IMR-90 (cell line): ENCODE measurements around the gene FAM163B. TPM values are rescaled to one million over a fixed set of nuclear protein-coding genes. Genes with fewer than 3 reads are reported as not detected.

Source experiments
- ATAC-seq: fragments of 200-7000 bp; cut with Tn5 transposase; 2 replicates; pipeline ENCODE4 v1.9.1; 2020; ENCODE audit warnings: low read depth, mild to moderate bottlenecking, moderate library complexity
- BruUV-seq: library from RNA; stranded (reverse); fragments of 400-500 nt; replicated peaks from 2 replicates; lab custom pipeline; 2021; lab: Mats Ljungman, UMichigan
- CTCF ChIA-PET: fragments of 300-600 bp; formaldehyde crosslinking; extraction: SDS; loops from one replicate; lab custom pipeline; 2021; ENCODE audit warnings: antibody characterized with exemption; lab: Yijun Ruan, JAX
- POLR2A ChIA-PET: fragments of 300-600 bp; sonication (Branson Sonifier 250); formaldehyde crosslinking; loops from one replicate; lab custom pipeline; 2022; ENCODE audit warnings: antibody characterized with exemption; ENCODE audit not compliant: unreplicated experiment; lab: Charles Lee
- DNase-seq: peaks from one replicate; pipeline ENCODE4 v3.0.0; 2013
- H2AFZ ChIP-seq: replicated peaks from 2 replicates; pipeline ENCODE3; 2013; ENCODE audit warnings: low read length, mild to moderate bottlenecking; ENCODE audit not compliant: poor library complexity
- H2AK5ac ChIP-seq: 2 replicates; pipeline ENCODE4 v1.6.1; 2013; ENCODE audit warnings: low read depth, low read length, inconsistent platforms
- H2AK9ac ChIP-seq: replicated peaks from 2 replicates; pipeline ENCODE3; 2013; ENCODE audit warnings: mild to moderate bottlenecking, low read depth, low read length, moderate library complexity; ENCODE audit not compliant: poor library complexity
- H2BK120ac ChIP-seq: 2 replicates; pipeline ENCODE4 v1.6.1; 2013; ENCODE audit warnings: low read depth, low read length, inconsistent platforms
- H2BK15ac ChIP-seq: 3 replicates; pipeline ENCODE4 v1.6.1; 2013; ENCODE audit warnings: low read depth, low read length, inconsistent platforms
- H2BK20ac ChIP-seq: 2 replicates; pipeline ENCODE4 v1.6.1; 2013; ENCODE audit warnings: low read depth, mild to moderate bottlenecking, inconsistent platforms, low read length, moderate library complexity
- H2BK5ac ChIP-seq: 2 replicates; pipeline ENCODE4 v1.6.1; 2013; ENCODE audit warnings: mild to moderate bottlenecking, low read depth, low read length, inconsistent platforms; ENCODE audit not compliant: poor library complexity, severe bottlenecking
- H3K14ac ChIP-seq: replicated peaks from 2 replicates; pipeline ENCODE4 v1.6.1; 2013; ENCODE audit warnings: low read depth, low read length, inconsistent platforms
- H3K18ac ChIP-seq: 2 replicates; pipeline ENCODE4 v1.6.1; 2013; ENCODE audit warnings: low read depth, low read length, control low read depth
- H3K23ac ChIP-seq: 2 replicates; pipeline ENCODE4 v1.6.1; 2013; ENCODE audit warnings: low read depth, low read length, inconsistent platforms
- H3K27ac ChIP-seq: 2 replicates; pipeline ENCODE4 v1.5.1; 2013; ENCODE audit warnings: mild to moderate bottlenecking, control low read depth, low read length; ENCODE audit not compliant: insufficient read depth
- H3K27me3 ChIP-seq: 2 replicates; pipeline ENCODE4 v1.6.1; 2013; ENCODE audit warnings: low read length; ENCODE audit not compliant: control insufficient read depth, insufficient read depth
- H3K36me3 ChIP-seq: 2 replicates; pipeline ENCODE4 v1.6.1; 2013; ENCODE audit warnings: low read length, mixed read lengths; ENCODE audit not compliant: control insufficient read depth, insufficient read depth
- H3K4ac ChIP-seq: 2 replicates; pipeline ENCODE4 v1.6.1; 2013; ENCODE audit warnings: low read depth, low read length, inconsistent platforms
- H3K4me1 ChIP-seq: 2 replicates; pipeline ENCODE4 v1.6.1; 2013; ENCODE audit warnings: low read length, mixed read lengths; ENCODE audit not compliant: control insufficient read depth, insufficient read depth
- H3K4me2 ChIP-seq: 2 replicates; pipeline ENCODE4 v1.6.1; 2013; ENCODE audit warnings: low read depth, mild to moderate bottlenecking, control low read depth, low read length, moderate library complexity
- H3K4me3 ChIP-seq: 2 replicates; pipeline ENCODE4 v1.5.1; 2013; ENCODE audit warnings: low read depth, mild to moderate bottlenecking, control low read depth, low read length, moderate library complexity; ENCODE audit not compliant: insufficient read depth
- H3K56ac ChIP-seq: 2 replicates; pipeline ENCODE4 v1.6.1; 2013; ENCODE audit warnings: low read length, inconsistent platforms; ENCODE audit not compliant: insufficient read depth; ENCODE audit errors: extremely low read depth
- H3K79me1 ChIP-seq, 2 experiments: 2 replicates each; pipeline ENCODE4 v1.6.1; 2013; ENCODE audit warnings: low read length in 2 of 2, inconsistent platforms in 1 of 2, low read depth in 1 of 2
- H3K9ac ChIP-seq: 2 replicates; pipeline ENCODE4 v1.6.1; 2013; ENCODE audit warnings: low read depth, low read length, control low read depth
- H3K9me1 ChIP-seq: 2 replicates; pipeline ENCODE4 v1.6.1; 2013; ENCODE audit warnings: low read length, inconsistent platforms; ENCODE audit not compliant: insufficient read depth
- H3K9me3 ChIP-seq: 2 replicates; pipeline ENCODE4 v1.6.1; 2013; ENCODE audit warnings: low read length; ENCODE audit not compliant: control insufficient read depth, insufficient read depth
- H4K20me1 ChIP-seq: 2 replicates; pipeline ENCODE4 v1.6.1; 2013; ENCODE audit warnings: low read length, inconsistent platforms; ENCODE audit not compliant: insufficient read depth
- H4K5ac ChIP-seq: 2 replicates; pipeline ENCODE4 v1.6.1; 2013; ENCODE audit warnings: mild to moderate bottlenecking, low read depth, low read length, control low read depth
- H4K8ac ChIP-seq, 2 experiments: 2 replicates each; pipeline ENCODE4 v1.6.1; 2013; ENCODE audit warnings: low read depth in 2 of 2, low read length in 2 of 2, control low read depth in 1 of 2, inconsistent platforms in 1 of 2
- H4K91ac ChIP-seq: 2 replicates; pipeline ENCODE4 v1.6.1; 2013; ENCODE audit warnings: low read depth, low read length, inconsistent platforms; ENCODE audit not compliant: insufficient read depth
- CEBPB ChIP-seq: IDR thresholded peaks from 2 replicates; pipeline ENCODE4 v1.6.1; 2012; ENCODE audit warnings: low read depth, low read length, improper control_type of control experiment
- MAFK ChIP-seq: IDR thresholded peaks from 2 replicates; pipeline ENCODE4 v1.6.1; 2012; ENCODE audit warnings: low read depth, low read length, improper control_type of control experiment
- MAZ ChIP-seq: IDR thresholded peaks from 2 replicates; pipeline ENCODE4 v1.6.1; 2012; ENCODE audit warnings: low read depth, mild to moderate bottlenecking, low read length, improper control_type of control experiment, moderate library complexity, borderline replicate concordance
- MXI1 ChIP-seq: IDR thresholded peaks from 2 replicates; pipeline ENCODE4 v1.6.1; 2012; ENCODE audit warnings: low read depth, mild to moderate bottlenecking, low read length, moderate library complexity, borderline replicate concordance
- RFX5 ChIP-seq: IDR thresholded peaks from 2 replicates; pipeline ENCODE4 v1.8.0; 2012; ENCODE audit warnings: low read depth, mild to moderate bottlenecking, low read length, moderate library complexity
- WGBS, 2 experiments: methylation state at CpG; one replicate each; pipeline versions ENCODE4 v1.1.5 to v1.1.7; 2013; ENCODE audit warnings: missing lambda C conversion rate in 2 of 2; ENCODE audit not compliant: insufficient read length in 1 of 2; ENCODE audit errors: extremely low coverage in 2 of 2; 5-methylcytosine and 5-hydroxymethylcytosine counted together
- dilution Hi-C: fragments of 300-500 bp; cut with HindIII; formaldehyde crosslinking; loops from one replicate; pipeline ENCODE4 v1.14.3; 2018; ENCODE audit warnings: low sequenced_read_pairs; ENCODE audit not compliant: unreplicated experiment
- in situ Hi-C: fragments of 300-500 bp; cut with MboI; formaldehyde crosslinking; loops from 3 replicates; pipeline ENCODE4 v1.14.3; 2019; ENCODE audit warnings: low sequenced_read_pairs, inconsistent platforms, mixed read lengths
- intact Hi-C: fragments of 100-400 bp; cut with micrococcal nuclease; formaldehyde crosslinking; loops from 2 replicates; pipeline ENCODE4 v1.10.0; 2022
- polyA plus RNA-seq, 3 experiments: library from polyadenylated mRNA; depleted of rRNA; stranded (reverse); fragments of >200 nt; gene quantifications; 2 replicates each; pipeline ENCODE4 v1.2.3, GENCODE V29; 2012; ENCODE audit warnings: low replicate concordance in 1 of 3
- total RNA-seq: library from RNA; depleted of rRNA; stranded (reverse); fragments of >200 nt; gene quantifications from 2 replicates; pipeline ENCODE4 v1.2.3, GENCODE V29; 2012
- TF ChIP-seq, protein P1 (sequence below): conservative IDR thresholded peaks from 2 replicates; pipeline ENCODE4 v1.5.1; 2012; ENCODE audit warnings: mild to moderate bottlenecking, low read depth, low read length, improper control_type of control experiment
- TF ChIP-seq, protein P2 (sequence below): fragments of 150-350 bp; IDR thresholded peaks from 2 replicates; pipeline ENCODE4 v1.6.1; 2017; ENCODE audit warnings: mild to moderate bottlenecking, antibody characterized with exemption, low read length, low read depth

The FAM163B gene
- total and polyA plus RNA-seq, 2 of the 4 experiments (the other 2 are of a cell fraction): not detected

GRCh38 chr9:133581513-133582343 lies 27.5 kb downstream of the FAM163B start:
- no TSS peak for BruUV-seq
- Histone ChIP-seq H2BK120ac (peak overlapping the region; percentile 32; the same call in 1 of the 2 replicates), H3K56ac (no peak overlapping the region), H2AK9ac (no peak overlapping the region), H3K79me1 (no peaks in the 10 kb centered on the region), H3K18ac (peak overlapping the region; percentile 5; the same call in 1 of the 2 replicates), H3K9me3 (no peaks in the 10 kb centered on the region), H3K4me2 (no peak overlapping the region; the same call in 1 of the 2 replicates), H4K8ac (peak overlapping the region in 1 of 2 experiments; percentile 49; a peak in 2 of 4 replicates), H3K9me1 (no peaks in the 10 kb centered on the region), H3K23ac (no peak overlapping the region; the same call in 1 of the 2 replicates), H2BK15ac (no peak overlapping the region), H2AFZ (peak overlapping the region; percentile 51), H4K5ac (no peak overlapping the region), H4K91ac (peak overlapping the region; percentile 47; the same call in 1 of the 2 replicates), H3K36me3 (no peaks in the 10 kb centered on the region), H4K20me1 (no peaks in the 10 kb centered on the region), H2BK20ac (peak overlapping the region; percentile 35; the same call in 1 of the 2 replicates), H3K14ac (0 out of 2 replicates have a peak overlapping the region, but pooled peaks have one; percentile 51), H3K27ac (peak overlapping the region; percentile 22; the same call in 1 of the 2 replicates), H2AK5ac (0 out of 2 replicates have a peak overlapping the region, but pooled peaks have one; percentile 10), H2BK5ac (no peak overlapping the region), H3K27me3 (peaks cover 45% of the 10 kb centered on the region), H3K4ac (peak overlapping the region; percentile 22), H3K4me3 (no peak overlapping the region), H3K9ac (no peak overlapping the region), H3K4me1 (peaks cover 4% of the 10 kb centered on the region; the same call in 1 of the 2 replicates)
- intact Hi-C loops: no loop called here
- peak; percentile 75 for DNase-seq
- in situ Hi-C loops: no loop called here
- ChIA-PET CTCF (interaction anchor here (0.6 kb wide), 1 partner anchor 60 kb away, joined by 3 read pairs; no protein-coding TSS in a partner anchor), POLR2A (no interaction called here)
- WGBS, 2 experiments: 39% methylated on average over 6 of the region's 19 CpGs; no CpG with 5 or more reads in 1 of the 2 experiments
- peak; percentile 70 for ATAC-seq
- TF ChIP-seq, protein P1, sequence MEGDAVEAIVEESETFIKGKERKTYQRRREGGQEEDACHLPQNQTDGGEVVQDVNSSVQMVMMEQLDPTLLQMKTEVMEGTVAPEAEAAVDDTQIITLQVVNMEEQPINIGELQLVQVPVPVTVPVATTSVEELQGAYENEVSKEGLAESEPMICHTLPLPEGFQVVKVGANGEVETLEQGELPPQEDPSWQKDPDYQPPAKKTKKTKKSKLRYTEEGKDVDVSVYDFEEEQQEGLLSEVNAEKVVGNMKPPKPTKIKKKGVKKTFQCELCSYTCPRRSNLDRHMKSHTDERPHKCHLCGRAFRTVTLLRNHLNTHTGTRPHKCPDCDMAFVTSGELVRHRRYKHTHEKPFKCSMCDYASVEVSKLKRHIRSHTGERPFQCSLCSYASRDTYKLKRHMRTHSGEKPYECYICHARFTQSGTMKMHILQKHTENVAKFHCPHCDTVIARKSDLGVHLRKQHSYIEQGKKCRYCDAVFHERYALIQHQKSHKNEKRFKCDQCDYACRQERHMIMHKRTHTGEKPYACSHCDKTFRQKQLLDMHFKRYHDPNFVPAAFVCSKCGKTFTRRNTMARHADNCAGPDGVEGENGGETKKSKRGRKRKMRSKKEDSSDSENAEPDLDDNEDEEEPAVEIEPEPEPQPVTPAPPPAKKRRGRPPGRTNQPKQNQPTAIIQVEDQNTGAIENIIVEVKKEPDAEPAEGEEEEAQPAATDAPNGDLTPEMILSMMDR: no peak
- TF ChIP-seq MAFK: no peak
- TF ChIP-seq MXI1: no peak
- TF ChIP-seq, protein P2, sequence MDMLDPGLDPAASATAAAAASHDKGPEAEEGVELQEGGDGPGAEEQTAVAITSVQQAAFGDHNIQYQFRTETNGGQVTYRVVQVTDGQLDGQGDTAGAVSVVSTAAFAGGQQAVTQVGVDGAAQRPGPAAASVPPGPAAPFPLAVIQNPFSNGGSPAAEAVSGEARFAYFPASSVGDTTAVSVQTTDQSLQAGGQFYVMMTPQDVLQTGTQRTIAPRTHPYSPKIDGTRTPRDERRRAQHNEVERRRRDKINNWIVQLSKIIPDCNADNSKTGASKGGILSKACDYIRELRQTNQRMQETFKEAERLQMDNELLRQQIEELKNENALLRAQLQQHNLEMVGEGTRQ: no peak
- TF ChIP-seq RFX5: no peak
- no peak for TF ChIP-seq MAZ
- TF ChIP-seq CEBPB: peak; percentile 74
- dilution Hi-C loops: no loop called here
